Skeletal muscle satellite cell (primary cell): ENCODE measurements around the gene FRMD4A.

Source experiments
- H3K27me3 ChIP-seq: 2 replicates; pipeline ENCODE4 v1.7.0; 2013; ENCODE audit warnings: low read length; ENCODE audit not compliant: control insufficient read depth, insufficient read depth
- H3K36me3 ChIP-seq: 2 replicates; pipeline ENCODE4 v1.7.0; 2013; ENCODE audit warnings: mild to moderate bottlenecking, control low read depth, low read length; ENCODE audit not compliant: insufficient read depth
- H3K4me1 ChIP-seq: 2 replicates; pipeline ENCODE4 v1.7.0; 2013; ENCODE audit warnings: low read length; ENCODE audit not compliant: control insufficient read depth, insufficient read depth
- H3K4me2 ChIP-seq: 2 replicates; pipeline ENCODE4 v1.7.0; 2013; ENCODE audit warnings: mild to moderate bottlenecking, low read length
- H3K4me3 ChIP-seq: 2 replicates; pipeline ENCODE4 v1.7.0; 2013; ENCODE audit warnings: low read length
- H3K9ac ChIP-seq: 2 replicates; pipeline ENCODE4 v1.7.0; 2013; ENCODE audit warnings: mild to moderate bottlenecking, low read depth, low read length, moderate library complexity
- H3K9me3 ChIP-seq: replicated peaks from 2 replicates; pipeline ENCODE4 v1.7.0; 2013; ENCODE audit warnings: mild to moderate bottlenecking, control low read depth, low read length

Gene FRMD4A

DNA sequence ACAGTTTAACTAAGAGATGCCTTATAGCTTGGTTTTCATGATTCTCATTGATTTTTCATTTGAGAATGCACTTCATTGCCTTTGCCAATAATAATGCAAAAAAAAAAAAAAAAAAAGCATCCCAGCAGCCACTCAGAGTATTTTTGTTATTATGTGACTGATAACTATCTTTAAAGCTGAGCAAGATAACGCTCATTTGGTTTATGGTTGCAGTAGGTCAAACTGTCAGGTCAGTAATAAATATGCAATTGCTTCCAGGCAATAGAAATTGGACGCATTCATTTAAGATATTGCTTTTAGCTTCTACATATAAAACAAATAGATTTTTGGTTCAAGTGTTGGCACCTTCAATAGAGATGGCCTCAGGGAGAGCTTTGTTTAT is 528.8 kb downstream of the FRMD4A start:
- Histone ChIP-seq H3K4me3 (no peak overlapping the region), H3K9ac (no peak overlapping the region)

GRCh38 chr10:13801156-13801906 is 529.4 kb downstream of the FRMD4A start:
- Histone ChIP-seq H3K4me1 (no peaks in the 10 kb centered on the region), H3K27me3 (no peaks in the 10 kb centered on the region), H3K9ac (no peak overlapping the region), H3K36me3 (peaks cover 3% of the 10 kb centered on the region), H3K4me2 (no peak overlapping the region), H3K9me3 (no peaks in the 10 kb centered on the region), H3K4me3 (no peak overlapping the region)

More for the DNA sequence above, 528.8 kb downstream of the FRMD4A start:
- H3K9me3 ChIP-seq, result no peaks in the 10 kb centered on the region
- peaks cover 3% of the 10 kb centered on the region for H3K36me3 ChIP-seq
- H3K4me1 ChIP-seq, result no peaks in the 10 kb centered on the region
- no peak overlapping the region for H3K4me2 ChIP-seq
- H3K27me3 ChIP-seq, result no peaks in the 10 kb centered on the region

GRCh38 chr10:13797164-13797563 is 533.6 kb downstream of the FRMD4A start:
- no peak overlapping the region for H3K4me3 ChIP-seq
- peaks cover 7% of the 10 kb centered on the region for H3K36me3 ChIP-seq
- H3K9ac ChIP-seq, result no peak overlapping the region
- H3K27me3 ChIP-seq, result no peaks in the 10 kb centered on the region
- H3K9me3 ChIP-seq, result no peaks in the 10 kb centered on the region
- H3K4me2 ChIP-seq, result no peak overlapping the region
- peaks cover 5% of the 10 kb centered on the region for H3K4me1 ChIP-seq

- Histone ChIP-seq H3K9me3 (no peaks in the 10 kb centered on the region), H3K36me3 (peaks cover 8% of the 10 kb centered on the region), H3K4me3 (no peak overlapping the region), H3K4me1 (peaks cover 5% of the 10 kb centered on the region), H3K27me3 (no peaks in the 10 kb centered on the region), H3K4me2 (no peak overlapping the region), H3K9ac (no peak overlapping the region)
Measured at GRCh38 chr10:13795653-13796555, 534.8 kb downstream of the FRMD4A start.

DNA sequence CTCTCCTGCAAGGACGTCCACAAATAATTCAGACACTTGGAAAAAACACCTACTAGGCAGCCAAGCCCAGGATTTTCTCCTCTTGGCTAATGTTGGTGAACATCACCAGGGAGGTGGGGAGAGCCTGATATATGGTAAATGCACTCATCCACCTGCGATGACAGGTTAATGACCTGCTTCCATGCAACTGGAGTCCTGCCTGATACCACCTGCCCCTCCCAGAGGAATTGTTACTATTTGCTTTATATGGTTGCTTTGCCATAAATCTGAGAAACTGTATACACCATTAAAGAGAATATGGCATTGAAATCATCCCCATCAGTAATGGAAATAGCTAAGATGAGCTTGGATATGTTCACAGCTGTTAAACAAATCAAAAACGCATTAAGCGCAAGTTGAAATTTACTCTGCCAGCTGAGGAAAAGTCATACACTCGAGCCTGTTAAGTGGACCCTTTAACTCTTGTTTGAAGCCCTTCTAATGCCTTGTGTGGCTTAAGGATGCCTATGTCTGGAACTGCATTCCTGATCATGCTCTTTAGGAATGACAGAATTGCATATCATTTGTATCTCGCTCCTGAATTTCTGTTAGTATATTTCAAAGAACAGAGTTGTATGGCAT is 535.6 kb downstream of the FRMD4A start:
- peaks cover 6% of the 10 kb centered on the region for H3K4me1 ChIP-seq
- H3K4me3 ChIP-seq, result no peak overlapping the region
- H3K9ac ChIP-seq, result no peak overlapping the region
- H3K36me3 ChIP-seq, result peaks cover 8% of the 10 kb centered on the region
- H3K27me3 ChIP-seq, result no peaks in the 10 kb centered on the region
- H3K9me3 ChIP-seq, result no peaks in the 10 kb centered on the region
- no peak overlapping the region for H3K4me2 ChIP-seq

GRCh38 chr10:13792006-13792405 is 538.7 kb downstream of the FRMD4A start:
- Histone ChIP-seq H3K4me1 (peaks cover 34% of the 10 kb centered on the region), H3K4me3 (no peak overlapping the region), H3K9ac (no peak overlapping the region), H3K27me3 (no peaks in the 10 kb centered on the region), H3K36me3 (peaks cover 8% of the 10 kb centered on the region), H3K9me3 (no peaks in the 10 kb centered on the region), H3K4me2 (no peak overlapping the region)

DNA sequence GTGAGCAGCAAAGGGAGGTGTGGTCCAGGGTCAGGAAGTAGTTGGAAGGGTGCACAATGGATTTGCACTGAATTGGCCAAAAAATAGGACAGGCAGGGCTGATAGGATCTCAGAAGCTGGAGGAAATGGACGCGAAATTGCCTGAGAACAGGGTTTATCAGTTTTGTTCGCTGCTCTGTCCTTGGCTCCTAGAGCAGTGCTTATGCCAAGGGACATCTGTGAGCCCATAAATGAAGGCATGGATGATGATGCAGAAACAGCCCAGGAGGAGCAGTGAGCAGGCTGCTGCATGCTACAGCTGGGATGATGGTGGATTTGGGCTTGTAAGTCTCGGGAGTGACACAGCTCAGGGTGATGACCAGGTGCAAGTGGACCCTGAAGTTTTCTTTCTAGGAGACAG is 539.2 kb downstream of the FRMD4A start:
- H3K36me3 ChIP-seq, result peaks cover 8% of the 10 kb centered on the region
- no peak overlapping the region for H3K4me3 ChIP-seq
- H3K4me1 ChIP-seq, result peaks cover 34% of the 10 kb centered on the region
- no peak overlapping the region for H3K9ac ChIP-seq
- no peaks in the 10 kb centered on the region for H3K27me3 ChIP-seq
- no peak overlapping the region for H3K4me2 ChIP-seq
- no peaks in the 10 kb centered on the region for H3K9me3 ChIP-seq

DNA sequence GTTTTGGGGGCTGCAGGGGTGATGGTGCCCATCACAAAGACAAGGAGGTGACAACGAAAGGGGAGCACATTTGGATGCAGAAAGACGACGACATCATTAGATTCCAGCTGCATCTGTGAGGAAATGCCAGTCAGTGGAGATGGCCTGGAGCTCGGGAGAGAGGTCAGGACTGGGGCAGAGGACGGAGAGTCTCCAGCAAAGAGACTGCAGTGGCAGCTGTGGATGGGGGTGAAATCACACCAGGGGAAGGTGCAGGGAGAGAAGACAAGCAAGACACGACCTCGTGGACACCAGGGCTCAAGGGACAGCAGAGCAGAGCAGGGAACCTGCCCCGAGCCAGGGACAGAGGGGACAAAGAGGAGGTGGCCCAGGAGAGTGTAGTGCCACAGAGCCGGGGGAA is 540.5 kb downstream of the FRMD4A start:
- Histone ChIP-seq H3K27me3 (no peaks in the 10 kb centered on the region), H3K36me3 (peaks cover 8% of the 10 kb centered on the region), H3K4me1 (peaks cover 29% of the 10 kb centered on the region), H3K4me2 (no peak overlapping the region), H3K9ac (no peak overlapping the region), H3K4me3 (no peak overlapping the region), H3K9me3 (no peaks in the 10 kb centered on the region)

GRCh38 chr10:13789448-13789829 is 541.3 kb downstream of the FRMD4A start:
- peak overlapping the region; percentile 62 for H3K9ac ChIP-seq
- no peak overlapping the region for H3K4me3 ChIP-seq
- H3K27me3 ChIP-seq, result no peaks in the 10 kb centered on the region
- H3K4me1 ChIP-seq, result peaks cover 29% of the 10 kb centered on the region
- no peaks in the 10 kb centered on the region for H3K9me3 ChIP-seq
- peaks cover 8% of the 10 kb centered on the region for H3K36me3 ChIP-seq
- H3K4me2 ChIP-seq, result peak overlapping the region; percentile 40

DNA sequence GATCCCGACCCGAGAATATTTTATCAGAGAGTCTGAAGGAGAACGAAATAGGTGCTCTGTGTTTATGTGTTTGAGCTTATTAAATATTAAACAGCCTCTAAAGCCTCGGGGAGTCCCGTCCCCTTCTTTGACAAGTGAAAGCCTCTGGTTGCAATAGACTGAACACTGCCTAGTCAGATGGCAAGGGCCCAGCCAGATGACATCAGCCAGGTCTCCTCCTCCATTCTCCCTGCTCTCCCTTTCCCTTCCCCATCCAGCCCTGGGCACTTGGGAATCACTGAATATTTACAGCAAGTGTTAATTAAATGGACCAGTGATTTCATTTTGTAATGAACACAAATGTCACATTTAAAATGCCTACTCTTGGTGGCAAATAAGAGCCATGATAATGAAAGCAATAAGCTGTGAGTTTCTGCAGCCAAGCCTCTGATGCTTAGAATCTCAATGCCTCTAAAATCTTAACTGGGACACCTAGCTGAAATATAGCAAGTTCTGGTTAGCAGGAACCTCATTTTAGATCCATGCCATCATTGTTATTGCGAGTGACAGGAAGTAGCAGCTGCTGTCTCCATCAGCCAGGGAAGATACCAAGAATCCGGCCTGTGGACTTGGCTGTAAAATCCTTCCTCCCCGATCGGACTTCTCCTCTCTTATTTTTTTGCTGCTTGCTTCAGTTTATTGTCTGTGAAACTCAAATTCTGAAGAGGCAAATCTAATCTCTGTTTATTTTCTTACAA is 541.8 kb downstream of the FRMD4A start:
- H3K4me2 ChIP-seq, result peak overlapping the region; percentile 40
- H3K4me3 ChIP-seq, result no peak overlapping the region
- peak overlapping the region; percentile 62 for H3K9ac ChIP-seq
- H3K4me1 ChIP-seq, result peaks cover 29% of the 10 kb centered on the region
- no peaks in the 10 kb centered on the region for H3K9me3 ChIP-seq
- peaks cover 8% of the 10 kb centered on the region for H3K36me3 ChIP-seq
- H3K27me3 ChIP-seq, result no peaks in the 10 kb centered on the region

DNA sequence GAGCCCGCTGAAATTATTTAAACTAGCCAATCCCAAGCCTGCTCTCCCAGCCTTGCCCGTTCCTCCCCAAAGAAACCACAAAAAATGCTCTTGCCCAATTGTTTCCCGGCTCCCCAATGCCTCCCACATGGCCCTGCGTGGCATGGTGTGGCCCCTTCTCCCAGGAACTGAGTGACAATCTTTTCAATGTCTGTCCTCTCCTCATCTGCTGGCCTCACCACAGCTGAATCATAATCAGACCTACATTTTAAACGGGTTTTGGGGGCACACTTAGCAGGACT is 542.5 kb downstream of the FRMD4A start:
- Histone ChIP-seq H3K9me3 (no peaks in the 10 kb centered on the region), H3K4me2 (peak overlapping the region; percentile 40), H3K27me3 (no peaks in the 10 kb centered on the region), H3K9ac (peak overlapping the region; percentile 62), H3K36me3 (peaks cover 5% of the 10 kb centered on the region), H3K4me3 (no peak overlapping the region), H3K4me1 (peaks cover 29% of the 10 kb centered on the region)
